NCI-H748 treated with DMSO at 0.1 percent for 48 hours (cell line): Measurements from ENCODE around the gene LDLRAD4.

Experiments used
- DNase-seq: peaks from one replicate; lab custom pipeline; 2025; lab: John Stamatoyannopoulos, UW

Gene LDLRAD4

GRCh38 chr18:13538630-13539029 is 320.1 kb downstream of the LDLRAD4 start:
- no peak for DNase-seq

- DNase-seq = peak; percentile 53
These were observed 320.5 kb downstream of the LDLRAD4 start for GRCh38 chr18:13539050-13539449.

GRCh38 chr18:13539843-13540476 is 321.4 kb downstream of the LDLRAD4 start:
- peak; percentile 20 for DNase-seq

GRCh38 chr18:13540477-13541182 is 322.1 kb downstream of the LDLRAD4 start:
- no peak for DNase-seq

- DNase-seq = no peak
These were observed 323.3 kb downstream of the LDLRAD4 start for GRCh38 chr18:13541621-13542519.

GRCh38 chr18:13542520-13542847 is 323.9 kb downstream of the LDLRAD4 start:
- DNase-seq = no peak

GRCh38 chr18:13543144-13543543 is 324.6 kb downstream of the LDLRAD4 start:
- DNase-seq = no peak

GRCh38 chr18:13543811-13544732 is 325.5 kb downstream of the LDLRAD4 start:
- DNase-seq = no peak

- DNase-seq = no peak
These were observed 326.4 kb downstream of the LDLRAD4 start for GRCh38 chr18:13544953-13545352.

- DNase-seq = no peak
These were observed 327.0 kb downstream of the LDLRAD4 start for GRCh38 chr18:13545514-13545913.

GRCh38 chr18:13545955-13546354 is 327.4 kb downstream of the LDLRAD4 start:
- no peak for DNase-seq

- DNase-seq = no peak
These were observed 328.1 kb downstream of the LDLRAD4 start for GRCh38 chr18:13546638-13547037.

- DNase-seq = no peak
These were observed 328.8 kb downstream of the LDLRAD4 start for GRCh38 chr18:13547347-13547746.

GRCh38 chr18:13548106-13548819 is 329.7 kb downstream of the LDLRAD4 start:
- no peak for DNase-seq

GRCh38 chr18:13548966-13549879 is 330.7 kb downstream of the LDLRAD4 start:
- no peak for DNase-seq

- DNase-seq = no peak
These were observed 331.3 kb downstream of the LDLRAD4 start for GRCh38 chr18:13549880-13550232.

GRCh38 chr18:13550418-13551304 is 332.1 kb downstream of the LDLRAD4 start:
- DNase-seq = no peak

- no peak for DNase-seq
These were observed 332.7 kb downstream of the LDLRAD4 start for GRCh38 chr18:13551305-13551603.
